Tongue (tissue), 2 donors: ENCODE data around the gene AP5S1. TPM values are rescaled to one million over a fixed set of nuclear protein-coding genes. Genes with fewer than 3 reads are reported as not detected.
"Not testable (repeated sequence)": the region's sequence is repeated elsewhere in the genome, so short reads cannot be mapped to it uniquely, and the experiment has no call there.

Experiments
- DNase-seq: peaks from one replicate; pipeline ENCODE4 v3.0.0-alpha.2; 2015
- total RNA-seq: library from RNA; depleted of rRNA; stranded (reverse); fragments of >200 nt; gene quantifications from one replicate; pipeline ENCODE4 v1.2.3, GENCODE V29; 2014

Gene AP5S1
- total RNA-seq, 1 donor from 2014 or later, result 18.0 TPM

DNA sequence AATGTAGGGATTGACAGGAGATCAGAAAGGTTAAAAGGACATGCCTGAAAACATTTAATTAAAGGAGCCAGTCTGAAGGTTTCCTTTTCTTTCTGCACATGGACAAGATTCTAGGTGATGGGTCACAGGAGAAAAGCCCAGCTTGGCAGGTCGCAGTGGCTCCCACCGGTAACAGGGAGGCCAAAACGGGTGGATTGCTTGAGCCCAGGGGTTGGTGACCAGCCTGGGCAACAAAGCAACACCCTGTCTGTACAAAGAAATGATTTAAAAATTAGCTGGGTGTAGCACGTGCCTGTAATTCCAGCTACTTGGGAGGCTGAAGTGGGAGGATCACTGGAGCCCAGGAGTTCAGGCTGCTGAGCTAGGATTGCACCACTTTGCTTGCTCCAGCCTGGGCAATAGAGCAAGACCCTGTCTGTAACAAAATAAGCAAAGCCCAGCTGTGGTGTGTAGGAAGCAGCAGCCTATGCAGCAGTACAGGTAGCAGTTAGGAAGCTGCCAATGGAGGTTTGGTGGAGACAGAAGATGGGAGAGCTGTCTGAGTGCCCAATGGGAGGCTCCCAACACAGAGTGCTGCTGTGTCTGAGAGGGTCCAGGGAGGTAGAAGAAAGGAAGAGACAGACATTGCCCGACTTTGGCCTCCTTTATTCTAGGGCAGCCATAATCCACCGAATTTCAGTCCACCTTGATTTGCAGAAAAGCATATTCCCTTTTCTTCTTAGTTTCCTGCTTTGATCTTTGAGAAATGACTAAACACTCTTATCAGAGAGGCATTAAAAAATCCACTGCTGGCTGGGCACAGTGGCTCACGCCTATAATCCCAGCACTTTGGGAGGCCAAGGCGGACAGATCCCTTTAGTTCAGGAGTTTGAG is 7.1 kb upstream of the AP5S1 start:
- peak; percentile 26 for DNase-seq

DNA sequence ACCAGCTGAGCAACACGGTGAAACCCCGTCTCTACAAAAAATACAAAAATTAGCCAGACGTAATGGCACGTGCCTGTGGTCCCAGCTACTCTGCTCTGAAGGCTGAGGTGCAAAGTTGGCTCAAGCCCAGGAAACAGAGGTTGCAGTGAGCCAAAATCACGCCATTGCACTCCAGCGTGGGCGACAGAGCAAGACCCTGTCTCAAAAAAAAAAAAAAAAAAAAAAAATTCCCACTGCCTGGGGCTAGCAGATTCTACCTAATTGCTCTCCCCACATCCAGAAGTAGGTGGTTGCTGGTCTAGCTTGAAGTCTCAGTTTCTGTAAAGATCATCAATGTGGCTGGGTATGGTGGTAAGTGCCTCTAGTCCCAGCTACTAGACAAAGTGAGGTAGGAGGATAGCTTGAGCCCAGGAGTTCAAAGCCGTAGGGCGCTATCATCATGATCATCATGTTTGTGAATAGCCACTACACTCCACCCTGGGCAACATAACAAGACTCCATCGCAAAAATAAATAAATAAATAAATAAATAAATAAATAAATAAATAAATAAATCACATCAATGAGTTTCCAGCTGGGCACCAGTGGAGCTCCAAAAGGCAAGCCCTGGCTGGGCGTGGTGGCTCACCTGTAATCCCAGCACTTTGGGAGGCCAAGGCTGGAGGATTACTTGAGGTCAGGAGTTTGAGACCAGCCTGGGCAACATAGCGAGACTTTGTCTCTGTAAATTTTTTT is 6.3 kb upstream of the AP5S1 start:
- DNase-seq, result peak; percentile 19

DNA sequence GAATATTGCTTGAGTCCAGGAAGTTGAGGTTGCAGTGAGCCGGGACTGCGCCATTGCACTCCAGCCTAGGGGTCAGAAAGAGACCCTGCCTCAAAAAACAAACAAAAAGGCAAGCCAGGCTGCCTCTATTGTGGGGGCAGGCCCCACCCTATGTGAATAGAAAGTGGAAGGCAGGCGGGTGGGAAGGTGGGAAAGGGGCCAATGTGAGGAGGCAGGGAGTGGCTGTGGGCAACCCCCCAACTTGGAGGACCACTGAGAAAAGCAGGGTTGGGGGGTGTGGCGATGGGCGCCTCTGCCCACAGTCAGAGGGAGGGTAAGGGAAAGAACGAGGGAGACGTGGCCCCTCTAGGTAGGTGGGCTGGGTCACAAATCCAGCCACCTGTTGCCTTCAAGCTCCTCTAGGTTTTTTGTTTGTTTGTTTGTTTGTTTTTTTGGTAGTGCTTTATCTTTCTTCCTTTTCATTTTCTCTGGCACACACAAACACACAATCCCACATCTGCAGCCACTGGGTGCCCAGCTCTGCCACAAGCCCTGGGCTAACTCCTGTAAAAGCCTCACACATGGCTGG is 5.3 kb upstream of the AP5S1 start:
- DNase-seq, result no peak

- no peak for DNase-seq
Observed at GRCh38 chr20:3815703-3816315, 4.5 kb upstream of the AP5S1 start.

GRCh38 chr20:3818155-3819151 is 1.9 kb upstream of the AP5S1 start:
- peak; percentile 83 for DNase-seq

DNA sequence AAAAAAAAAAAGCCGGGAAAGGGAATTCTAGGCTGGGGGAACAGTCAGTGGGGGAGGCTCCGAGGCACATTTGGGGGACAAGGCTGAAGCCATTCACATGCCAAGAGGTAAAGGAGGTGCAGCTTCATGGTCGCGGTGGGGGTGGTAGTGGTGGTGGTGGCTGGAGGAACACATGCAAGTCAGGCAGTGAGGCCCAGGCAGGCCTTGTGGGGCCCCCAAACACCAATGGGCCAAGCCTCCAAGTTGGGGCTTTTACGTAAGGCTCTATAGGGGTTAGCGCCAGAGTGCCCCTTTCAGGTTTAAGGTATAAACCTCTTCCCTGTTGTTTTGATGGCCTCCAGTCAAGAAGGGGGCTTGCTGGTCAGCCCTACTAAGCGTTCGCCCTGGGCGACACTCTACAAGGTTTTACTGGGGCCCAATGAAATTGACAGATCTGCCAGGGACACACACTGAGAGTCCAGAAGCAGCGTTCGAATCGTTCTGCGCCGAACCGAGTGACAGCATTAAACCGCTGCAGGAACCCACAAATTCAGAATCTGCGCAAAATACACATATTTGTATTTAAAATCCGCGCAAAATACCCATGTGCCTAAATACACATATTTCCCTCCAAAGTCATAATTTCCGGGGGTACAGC is 818 bp upstream of the AP5S1 start:
- no peak for DNase-seq

DNA sequence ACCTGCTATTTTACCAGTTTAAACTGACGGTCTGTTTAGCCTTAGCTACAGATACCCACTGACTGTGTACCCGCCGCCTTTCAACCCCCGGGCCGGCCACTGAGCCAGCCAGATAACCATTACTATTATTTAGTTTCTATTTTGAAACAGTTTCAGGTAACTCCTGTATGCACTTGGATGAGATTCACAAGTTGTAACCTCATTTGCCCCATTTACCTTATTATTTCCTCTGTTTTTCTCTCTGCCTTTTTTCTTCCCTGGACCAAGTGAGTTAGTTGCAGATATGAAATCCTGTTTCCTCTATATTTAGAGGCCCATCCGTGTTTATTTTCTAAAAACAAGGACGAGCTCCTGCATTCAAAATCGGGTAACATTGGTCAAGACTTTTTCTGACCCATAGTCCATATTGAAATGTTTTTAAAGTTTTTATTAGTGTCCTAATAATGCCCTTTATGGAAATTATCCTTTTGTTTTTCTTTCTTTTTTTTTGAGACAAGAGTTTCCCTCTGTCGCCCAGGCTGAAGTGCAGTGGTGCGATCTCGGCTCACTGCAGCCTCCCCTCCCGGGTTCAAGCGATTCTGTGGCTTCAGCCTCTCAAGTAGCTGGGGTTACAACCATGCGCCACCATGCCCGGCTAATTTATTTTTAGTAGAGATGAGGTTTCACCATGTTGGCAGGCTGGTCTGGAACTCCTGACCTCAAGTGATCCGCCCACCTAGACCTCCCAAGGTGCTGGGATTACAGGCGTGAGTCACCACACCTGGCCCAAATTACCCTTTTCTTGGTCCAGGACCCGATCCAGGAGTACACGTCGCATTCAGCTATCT is 767 bp downstream of the AP5S1 start:
- DNase-seq, result no peak

DNA sequence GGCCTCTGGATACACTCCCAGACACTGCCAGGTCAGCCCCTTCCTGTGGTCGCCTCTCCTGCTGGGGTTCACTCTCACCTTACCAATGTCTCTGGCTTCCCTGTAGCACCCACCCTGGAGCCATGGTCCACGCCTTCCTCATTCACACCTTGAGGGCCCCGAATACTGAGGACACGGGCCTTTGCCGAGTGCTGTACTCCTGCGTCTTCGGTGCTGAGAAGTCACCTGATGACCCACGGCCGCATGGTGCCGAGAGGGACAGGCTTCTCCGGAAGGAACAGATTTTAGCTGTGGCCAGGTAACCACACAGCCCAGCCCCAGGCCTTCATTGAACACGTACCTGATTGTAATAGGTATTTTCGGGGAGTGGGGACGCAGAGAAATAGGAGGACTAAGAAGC is 1.6 kb downstream of the AP5S1 start:
- DNase-seq, result no peak

DNA sequence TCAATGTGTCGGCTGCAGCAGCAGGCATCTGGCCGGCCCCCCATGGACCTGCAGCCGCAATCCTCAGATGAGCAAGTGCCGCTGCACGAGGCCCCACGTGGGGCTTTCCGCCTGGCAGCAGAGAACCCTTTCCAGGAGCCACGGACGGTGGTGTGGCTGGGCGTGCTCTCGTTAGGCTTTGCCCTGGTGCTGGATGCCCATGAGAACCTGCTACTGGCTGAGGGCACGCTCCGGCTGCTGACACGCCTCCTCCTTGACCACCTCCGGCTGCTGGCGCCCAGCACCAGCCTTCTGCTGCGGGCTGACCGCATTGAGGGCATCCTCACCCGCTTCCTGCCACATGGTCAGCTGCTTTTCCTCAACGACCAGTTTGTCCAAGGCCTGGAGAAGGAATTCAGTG is 3.5 kb downstream of the AP5S1 start:
- DNase-seq, result no peak

DNA sequence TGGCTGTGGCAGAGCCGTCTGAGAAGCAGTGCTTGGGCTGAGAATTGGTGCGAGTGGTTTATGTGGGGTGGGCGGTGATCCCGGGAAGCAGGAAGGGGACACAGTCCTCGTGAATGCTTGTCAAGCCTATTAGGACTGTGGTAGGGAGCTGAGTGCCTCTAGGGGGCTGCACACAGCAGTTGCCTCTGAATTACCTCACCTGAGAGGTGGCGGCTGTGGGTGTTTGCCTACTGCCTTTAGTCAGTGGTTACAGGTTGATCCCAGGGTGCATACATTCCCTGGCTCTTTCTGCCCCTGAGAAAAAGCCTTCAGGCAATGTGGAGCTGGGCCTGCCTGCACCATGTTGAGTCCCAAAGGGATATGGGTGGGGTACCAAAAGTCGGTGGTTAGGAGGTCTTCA is 5.2 kb downstream of the AP5S1 start:
- DNase-seq, result no peak

DNA sequence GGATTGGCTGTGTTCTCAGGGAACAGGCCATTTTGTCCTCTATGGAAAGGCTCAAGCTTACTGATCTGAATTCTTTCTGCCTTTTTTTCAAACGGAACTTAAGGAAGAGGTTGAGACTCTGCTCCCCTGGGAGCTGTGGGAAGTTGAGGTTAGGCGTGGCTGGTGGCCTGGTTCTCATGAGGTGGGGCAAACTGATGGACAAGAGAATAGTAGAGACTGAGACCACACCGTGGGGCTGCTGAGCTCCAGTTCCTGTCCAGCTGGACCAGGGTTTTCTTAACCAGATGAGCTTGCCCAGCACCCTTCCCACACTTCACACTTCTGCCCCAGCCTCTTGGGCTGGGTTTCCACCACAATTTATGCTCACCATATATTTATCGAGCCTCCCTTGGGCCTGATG is 6.1 kb downstream of the AP5S1 start:
- DNase-seq, result no peak

GRCh38 chr20:3828798-3829197 is 8.5 kb downstream of the AP5S1 start:
- no peak for DNase-seq

GRCh38 chr20:3829891-3830290 is 9.5 kb downstream of the AP5S1 start:
- DNase-seq, result not testable (repeated sequence)

DNA sequence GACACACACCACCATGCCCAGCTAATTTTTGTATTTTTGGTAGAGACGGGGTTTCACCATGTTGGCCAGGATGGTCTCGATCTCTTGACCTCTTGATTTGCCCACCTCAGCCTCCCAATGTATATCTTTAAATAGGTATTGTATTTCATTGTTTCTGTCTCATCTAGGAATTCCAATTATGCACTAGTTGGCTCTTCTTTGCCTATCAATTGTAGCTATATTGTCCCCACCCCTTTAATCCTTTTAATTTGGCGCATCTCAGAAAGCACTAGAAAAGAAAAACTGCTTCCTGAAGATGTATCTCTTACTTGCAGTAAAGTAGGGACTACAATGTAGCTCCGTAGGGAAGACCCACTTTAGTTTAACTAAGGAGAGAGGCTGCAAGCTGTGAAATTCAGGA is 15.8 kb downstream of the AP5S1 start:
- DNase-seq, result no peak

DNA sequence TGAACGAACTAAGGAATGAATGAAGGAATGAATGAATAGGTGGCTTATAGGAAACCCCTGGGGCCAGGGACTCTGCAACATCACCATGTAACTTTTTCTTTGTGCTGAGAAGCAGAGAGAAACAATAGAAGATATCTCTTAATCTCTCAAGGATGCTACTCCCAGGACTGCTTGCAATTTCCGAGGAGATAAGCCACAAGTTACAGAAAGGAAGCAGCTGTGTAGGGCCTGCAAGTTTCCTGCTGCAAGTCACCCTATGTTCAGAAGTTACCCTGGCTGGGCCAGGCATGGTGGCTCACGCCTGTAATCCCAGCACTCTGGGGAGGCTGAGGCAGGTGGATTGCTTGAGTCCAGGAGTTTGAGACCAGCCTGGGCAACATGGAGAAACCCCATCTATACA is 19.0 kb downstream of the AP5S1 start:
- DNase-seq, result no peak

DNA sequence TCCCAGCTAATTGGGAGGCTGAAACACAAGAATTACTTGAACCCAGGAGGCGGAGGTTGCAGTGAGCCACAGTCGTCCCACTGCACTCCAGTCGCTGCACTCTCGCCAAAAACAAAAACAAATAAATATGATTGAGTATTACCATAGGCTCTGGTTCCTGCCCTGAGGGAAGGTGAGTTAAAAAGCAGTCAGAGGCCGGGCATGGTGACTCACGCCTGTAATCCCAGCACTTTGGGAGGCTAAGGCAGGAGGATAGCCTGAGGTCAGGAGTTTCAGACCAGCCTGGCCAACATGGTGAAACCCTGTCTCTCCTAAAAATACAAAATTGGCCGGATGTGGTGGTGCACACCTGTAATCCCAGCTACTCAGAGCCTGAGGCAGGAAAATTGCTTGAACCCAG is 19.9 kb downstream of the AP5S1 start:
- not testable (repeated sequence) for DNase-seq

- DNase-seq, result no peak
Observed at GRCh38 chr20:3842348-3842930, 22.1 kb downstream of the AP5S1 start.

GRCh38 chr20:3843490-3843889 is 23.1 kb downstream of the AP5S1 start:
- DNase-seq, result no peak

DNA sequence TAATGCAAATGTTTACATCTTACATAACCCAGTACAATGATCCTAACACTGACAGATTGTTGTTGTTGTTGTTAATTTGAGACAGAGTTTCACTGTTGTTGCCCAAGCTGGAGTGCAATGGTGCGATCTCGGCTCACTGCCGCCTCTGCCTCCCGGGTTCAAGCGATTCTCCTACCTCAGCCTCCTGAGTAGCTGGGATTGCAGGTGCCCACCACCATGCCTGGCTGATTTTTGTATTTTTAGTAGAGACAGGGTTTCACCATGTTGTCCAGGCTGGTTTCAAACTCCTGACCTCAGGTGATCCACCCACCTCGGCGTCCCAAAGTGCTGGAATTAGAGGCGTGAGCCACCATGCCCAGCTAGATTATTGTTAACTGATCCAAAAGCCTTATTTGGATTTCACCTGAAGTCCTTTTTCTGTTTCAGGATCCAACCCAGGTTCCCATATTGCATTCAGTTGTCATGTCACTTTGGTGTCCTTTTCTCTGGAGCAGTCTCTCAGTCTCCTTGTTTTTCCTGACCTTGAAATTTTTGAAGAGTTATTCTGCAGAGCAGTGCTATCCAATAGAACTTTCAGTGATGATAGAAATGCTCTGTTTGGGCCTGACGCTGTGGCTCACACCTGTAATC is 23.8 kb downstream of the AP5S1 start:
- DNase-seq, result not testable (repeated sequence)
